ENCODE measurements around the gene RBM33.

The RBM33 gene

GRCh38 chr7:155731871-155732270 lies 87.4 kb downstream of the RBM33 start:
- DNase-seq = no peak

- DNase-seq = no peak
These were observed 87.8 kb downstream of the RBM33 start for GRCh38 chr7:155732286-155732685.

- no peak for DNase-seq
These were observed 89.4 kb downstream of the RBM33 start for GRCh38 chr7:155733582-155734444.

GRCh38 chr7:155734445-155734809 lies 90.0 kb downstream of the RBM33 start:
- no peak for DNase-seq

GRCh38 chr7:155735442-155736115 lies 91.1 kb downstream of the RBM33 start:
- no peak for DNase-seq

- no peak for DNase-seq
These were observed 93.1 kb downstream of the RBM33 start for GRCh38 chr7:155737590-155737989.

- DNase-seq = no peak
These were observed 93.6 kb downstream of the RBM33 start for GRCh38 chr7:155738104-155738503.

- peak; percentile 65 to 70 for DNase-seq
These were observed 94.4 kb downstream of the RBM33 start for GRCh38 chr7:155738652-155739537.

- DNase-seq = no peak
These were observed 95.2 kb downstream of the RBM33 start for GRCh38 chr7:155739538-155740143.

GRCh38 chr7:155741082-155741481 lies 96.6 kb downstream of the RBM33 start:
- no peak for DNase-seq

- peak in 1 of 2 experiments; percentile 14 for DNase-seq
These were observed 97.3 kb downstream of the RBM33 start for GRCh38 chr7:155741805-155742204.

GRCh38 chr7:155743177-155743576 lies 98.7 kb downstream of the RBM33 start:
- no peak for DNase-seq

- DNase-seq = no peak
These were observed 100.7 kb downstream of the RBM33 start for GRCh38 chr7:155744971-155745683.

GRCh38 chr7:155745737-155746136 lies 101.3 kb downstream of the RBM33 start:
- DNase-seq = no peak

GRCh38 chr7:155746188-155746587 lies 101.7 kb downstream of the RBM33 start:
- no peak for DNase-seq

- no peak for DNase-seq
These were observed 102.7 kb downstream of the RBM33 start for GRCh38 chr7:155747209-155747608.

GRCh38 chr7:155749578-155749977 lies 105.1 kb downstream of the RBM33 start:
- no peak for DNase-seq

GRCh38 chr7:155750255-155751125 lies 106.0 kb downstream of the RBM33 start:
- no peak for DNase-seq

GRCh38 chr7:155751409-155751808 lies 106.9 kb downstream of the RBM33 start:
- DNase-seq = no peak

GRCh38 chr7:155752756-155753445 lies 108.4 kb downstream of the RBM33 start:
- no peak for DNase-seq

Data from activated CD4-positive, alpha-beta T cell treated with anti-CD3 and anti-CD28 coated beads, Interleukin-2, amount 50 U/mL, for 4 hours (primary cell).